ENCODE data around the gene FTSJ3.
"Not testable (repeated sequence)": the region's sequence is repeated elsewhere in the genome, so short reads cannot be mapped to it uniquely, and the experiment has no call there.

The FTSJ3 gene

GRCh38 chr17:63798572-63799106, 28.8 kb downstream of the FTSJ3 start:
- no peak for DNase-seq (ENCODE audit: low read depth in 2 of 2)
- H3K4me3 ChIP-seq (replicated peaks in 1 of 2; ENCODE audit: low read depth in 2 of 2, low read length in 2 of 2) = no peak overlapping the region
- TF ChIP-seq CTCF (IDR thresholded peaks at IDR 0.05; ENCODE audit: low read depth, low read length) = no peak

GRCh38 chr17:63796375-63796774, 31.1 kb downstream of the FTSJ3 start:
- not testable (repeated sequence) for DNase-seq (ENCODE audit: low read depth in 2 of 2); H3K4me3 ChIP-seq (replicated peaks in 1 of 2; ENCODE audit: low read depth in 2 of 2, low read length in 2 of 2)

GRCh38 chr17:63792055-63792729, 35.3 kb downstream of the FTSJ3 start:
- no peak for DNase-seq (ENCODE audit: low read depth in 2 of 2)
- TF ChIP-seq CTCF (IDR thresholded peaks at IDR 0.05; ENCODE audit: low read depth, low read length) = no peak
- no peak overlapping the region for H3K4me3 ChIP-seq (replicated peaks in 1 of 2; ENCODE audit: low read depth in 2 of 2, low read length in 2 of 2)

GRCh38 chr17:63790057-63790456, 37.4 kb downstream of the FTSJ3 start:
- H3K4me3 ChIP-seq (replicated peaks in 1 of 2; ENCODE audit: low read depth in 2 of 2, low read length in 2 of 2) = no peak overlapping the region
- TF ChIP-seq CTCF (IDR thresholded peaks at IDR 0.05; ENCODE audit: low read depth, low read length) = no peak
- no peak for DNase-seq (ENCODE audit: low read depth in 2 of 2)

- DNase-seq (ENCODE audit: low read depth in 2 of 2) = no peak
- TF ChIP-seq CTCF (IDR thresholded peaks at IDR 0.05; ENCODE audit: low read depth, low read length) = no peak
- H3K4me3 ChIP-seq (replicated peaks in 1 of 2; ENCODE audit: low read depth in 2 of 2, low read length in 2 of 2) = no peak overlapping the region
These were observed 40.3 kb downstream of the FTSJ3 start for GRCh38 chr17:63786971-63787711.

GRCh38 chr17:63786117-63786516, 41.3 kb downstream of the FTSJ3 start:
- DNase-seq (ENCODE audit: low read depth in 2 of 2) = no peak
- TF ChIP-seq CTCF (IDR thresholded peaks at IDR 0.05; ENCODE audit: low read depth, low read length) = no peak
- H3K4me3 ChIP-seq (replicated peaks in 1 of 2; ENCODE audit: low read depth in 2 of 2, low read length in 2 of 2) = no peak overlapping the region

- DNase-seq (ENCODE audit: low read depth in 2 of 2) = peak; percentile 31 to 56
- TF ChIP-seq CTCF (IDR thresholded peaks at IDR 0.05; ENCODE audit: low read depth, low read length) = no peak
- H3K4me3 ChIP-seq (replicated peaks in 1 of 2; ENCODE audit: low read depth in 2 of 2, low read length in 2 of 2) = no peak overlapping the region
These were observed 41.9 kb downstream of the FTSJ3 start for GRCh38 chr17:63785556-63785955.
